NCI-H2171 treated with DMSO at 0.1 percent for 48 hours (cell line): ENCODE data around the gene HNF1B.

Source experiments
- DNase-seq: peaks from one replicate; lab custom pipeline; 2025; lab: John Stamatoyannopoulos, UW

The HNF1B gene

GRCh38 chr17:37671028-37671823, 73.6 kb downstream of the HNF1B start:
- no peak for DNase-seq

GRCh38 chr17:37667039-37667438, 77.8 kb downstream of the HNF1B start:
- DNase-seq: no peak

GRCh38 chr17:37664214-37664613, 80.6 kb downstream of the HNF1B start:
- no peak for DNase-seq

- no peak for DNase-seq
Observed at GRCh38 chr17:37662353-37662752, 82.5 kb downstream of the HNF1B start.

- no peak for DNase-seq
Observed at GRCh38 chr17:37661400-37662014, 83.4 kb downstream of the HNF1B start.

GRCh38 chr17:37659925-37660324, 84.9 kb downstream of the HNF1B start:
- DNase-seq: no peak

GRCh38 chr17:37657202-37657601, 87.7 kb downstream of the HNF1B start:
- DNase-seq: no peak

- DNase-seq: no peak
Observed at GRCh38 chr17:37651849-37652248, 93.0 kb downstream of the HNF1B start.

GRCh38 chr17:37650419-37651003, 94.3 kb downstream of the HNF1B start:
- no peak for DNase-seq

- DNase-seq: no peak
Observed at GRCh38 chr17:37648555-37648954, 96.3 kb downstream of the HNF1B start.

GRCh38 chr17:37647856-37648255, 97.0 kb downstream of the HNF1B start:
- no peak for DNase-seq

GRCh38 chr17:37643869-37644268, 101.0 kb downstream of the HNF1B start:
- peak; percentile 52 for DNase-seq

- DNase-seq: peak; percentile 97
Observed at GRCh38 chr17:37643118-37643766, 101.6 kb downstream of the HNF1B start, which contains the start of gene DDX52. TSS of gene DDX52 (minus strand) at chr17:37643446. CDS start at chr17:37643420, 26 bp downstream.

GRCh38 chr17:37642681-37643080, 102.2 kb downstream of the HNF1B start:
- DNase-seq: peak; percentile 17

- no peak for DNase-seq
Observed at GRCh38 chr17:37640015-37640414, 104.8 kb downstream of the HNF1B start.

GRCh38 chr17:37637956-37638355, 106.9 kb downstream of the HNF1B start:
- DNase-seq: no peak
